K562 (cell line): ENCODE measurements around the gene PIK3R5. TPM values are rescaled to one million over a fixed set of nuclear protein-coding genes. Genes with fewer than 3 reads are reported as not detected.
"Not testable (repeated sequence)": the region's sequence is repeated elsewhere in the genome, so short reads cannot be mapped to it uniquely, and the experiment has no call there.

ENCODE experiments used
- ATAC-seq: fragments of 200-7000 bp; cut with Tn5 transposase; 3 replicates; pipeline ENCODE4 v1.9.1; 2020; ENCODE audit warnings: moderate library complexity
- BruUV-seq: library from RNA; stranded (reverse); fragments of 400-500 nt; replicated peaks from 2 replicates; lab custom pipeline; 2021; lab: Mats Ljungman, UMichigan
- CTCF ChIA-PET: fragments of 300-600 bp; formaldehyde crosslinking; extraction: SDS; loops from one replicate; lab custom pipeline; 2021; ENCODE audit warnings: low intra/inter-chr PET ratio; lab: Yijun Ruan, JAX
- POLR2A ChIA-PET: fragments of 300-600, 350-650 bp; sonication (Branson Sonifier 250); formaldehyde crosslinking; extraction: SDS; loops from one replicate; lab custom pipeline; 2021; ENCODE audit warnings: antibody characterized with exemption, inconsistent platforms; lab: Yijun Ruan, JAX
- DNase-seq, 4 experiments: peaks; one replicate each; pipeline versions ENCODE4 v3.0.0 to v3.0.0-alpha.2; 2011 to 2018; ENCODE audit warnings: low spot score in 3 of 4, mixed read lengths in 3 of 4; ENCODE audit errors: extremely low read depth in 1 of 4
- FAIRE-seq: peaks from 2 replicates; lab custom pipeline; 2011; peaks lifted over from hg19 to GRCh38; lab: Jason Lieb, UNC
- H2AFZ ChIP-seq: 2 replicates; pipeline ENCODE4 v1.6.0; 2011; ENCODE audit warnings: low read depth, low read length, control low read depth, inconsistent platforms
- H3K27ac ChIP-seq: fragments of 200-600 bp; 3 replicates; pipeline ENCODE4 v1.8.0; 2011; ENCODE audit warnings: low read depth, mild to moderate bottlenecking, control low read depth, inconsistent platforms, low read length, moderate library complexity, mixed read lengths; ENCODE audit errors: extremely low read depth
- H3K27me3 ChIP-seq, 2 experiments: fragments of 300-600 bp in 1 of 2; 2 replicates in 1 of 2; 3 replicates in 1 of 2; pipeline versions ENCODE4 v1.6.0 to v1.8.0; 2011; ENCODE audit warnings: inconsistent platforms in 2 of 2, low read length in 2 of 2, mild to moderate bottlenecking in 1 of 2, mixed read lengths in 1 of 2, moderate library complexity in 1 of 2; ENCODE audit not compliant: control insufficient read depth in 2 of 2, insufficient read depth in 2 of 2
- H3K36me3 ChIP-seq: fragments of 300-600 bp; 3 replicates; pipeline ENCODE4 v1.8.0; 2011; ENCODE audit warnings: mild to moderate bottlenecking, low read length, inconsistent platforms; ENCODE audit not compliant: control insufficient read depth, insufficient read depth
- H3K4me1 ChIP-seq, 2 experiments: fragments of 200-600 bp in 1 of 2; replicated peaks in 1 of 2; 2 replicates in 1 of 2; 3 replicates in 1 of 2; pipeline versions ENCODE4 v1.5.1 to v1.8.0; 2011; ENCODE audit warnings: inconsistent platforms in 2 of 2, low read length in 2 of 2, mild to moderate bottlenecking in 1 of 2, mixed read lengths in 1 of 2, moderate library complexity in 1 of 2; ENCODE audit not compliant: control insufficient read depth in 2 of 2, insufficient read depth in 2 of 2
- H3K4me2 ChIP-seq: 2 replicates; pipeline ENCODE4 v1.6.1; 2011; ENCODE audit warnings: low read length, control low read depth, inconsistent platforms, mixed read lengths; ENCODE audit not compliant: insufficient read depth
- H3K4me3 ChIP-seq: fragments of 200-600 bp; sonication (generic), shearing (Covaris generic); 2 replicates; pipeline ENCODE4 v1.5.1; 2016; ENCODE audit warnings: control low read depth, inconsistent platforms
- H3K79me2 ChIP-seq: fragments of 200-600 bp; 3 replicates; pipeline ENCODE4 v1.8.0; 2011; ENCODE audit warnings: low read length, inconsistent platforms; ENCODE audit not compliant: control insufficient read depth, insufficient read depth
- H3K9ac ChIP-seq, 2 experiments: 2 replicates each; pipeline versions ENCODE4 v1.6.0 to v1.6.1; 2011; ENCODE audit warnings: low read depth in 2 of 2, low read length in 2 of 2, control low read depth in 1 of 2, inconsistent platforms in 1 of 2, mild to moderate bottlenecking in 1 of 2, mixed read lengths in 1 of 2; ENCODE audit not compliant: insufficient read depth in 1 of 2
- H3K9me1 ChIP-seq: one replicate; pipeline ENCODE4 v1.6.0; 2011; ENCODE audit warnings: inconsistent platforms, mild to moderate bottlenecking, low read length, moderate library complexity; ENCODE audit not compliant: control insufficient read depth, insufficient read depth
- H3K9me3 ChIP-seq: replicated peaks from 2 replicates; pipeline ENCODE4 v1.5.1; 2011; ENCODE audit warnings: low read depth, low read length, inconsistent platforms; ENCODE audit not compliant: control insufficient read depth, insufficient read depth
- H4K20me1 ChIP-seq: replicated peaks from 2 replicates; pipeline ENCODE4 v1.6.1; 2011; ENCODE audit warnings: low read length, inconsistent platforms, mixed read lengths; ENCODE audit not compliant: control insufficient read depth, insufficient read depth
- BDP1 ChIP-seq: IDR thresholded peaks from 3 replicates; pipeline ENCODE4 v1.6.1; 2011; ENCODE audit not compliant: insufficient read length, insufficient read depth
- MAFG ChIP-seq: fragments of 450-650 bp; conservative IDR thresholded peaks from 2 replicates; pipeline ENCODE4 v1.6.1; 2016; ENCODE audit warnings: missing genetic modification characterization, missing compliant biosample characterization
- MXI1 ChIP-seq: IDR thresholded peaks from 2 replicates; pipeline ENCODE4 v1.6.1; 2011; ENCODE audit warnings: low read depth, mild to moderate bottlenecking, improper control_type of control experiment, low read length
- NCOA2 ChIP-seq, 2 experiments: fragments of 450-650 bp; IDR thresholded peaks; 2 replicates each; pipeline ENCODE4 v1.6.1; 2018; ENCODE audit warnings: mild to moderate bottlenecking in 2 of 2, moderate library complexity in 1 of 2; ENCODE audit not compliant: partially characterized antibody in 2 of 2
- PHF20 ChIP-seq: fragments of 450-650 bp; IDR thresholded peaks from 2 replicates; pipeline ENCODE4 v1.6.1; 2018; ENCODE audit not compliant: partially characterized antibody
- PHF8 ChIP-seq: fragments of 200-600 bp; sonication (generic); IDR thresholded peaks from 2 replicates; pipeline ENCODE4 v1.6.1; 2012; ENCODE audit warnings: mixed run types, mild to moderate bottlenecking, inconsistent platforms, low read length, moderate library complexity, borderline replicate concordance
- PML ChIP-seq: IDR thresholded peaks from 2 replicates; pipeline ENCODE4 v1.6.1; 2012; ENCODE audit warnings: low read length, inconsistent platforms
- SLC30A9 ChIP-seq: fragments of 250-450 bp; sonication (Bioruptor Pico); IDR thresholded peaks from 2 replicates; pipeline ENCODE4 v1.8.0; 2022; ENCODE audit warnings: mild to moderate bottlenecking, moderate library complexity
- TBP ChIP-seq: optimal IDR thresholded peaks from 2 replicates; pipeline ENCODE3; 2011; ENCODE audit warnings: low read depth, low read length, improper control_type of control experiment
- TEAD1 ChIP-seq, 2 experiments: fragments of 450-650 bp in 1 of 2; sonication (generic) in 1 of 2; formaldehyde crosslinking; IDR thresholded peaks; 2 replicates each; pipeline versions ENCODE4 v1.4.0 to v1.8.0; 2020 to 2022; ENCODE audit warnings: mild to moderate bottlenecking in 2 of 2, missing genetic modification reagents in 1 of 2
- TEAD4 ChIP-seq, 2 experiments: sonication (generic) in 1 of 2; formaldehyde crosslinking in 1 of 2; IDR thresholded peaks; 2 replicates each; pipeline versions ENCODE4 v1.6.1 to v1.8.0; 2012 to 2022; ENCODE audit warnings: borderline replicate concordance in 1 of 2, inconsistent platforms in 1 of 2, low read length in 1 of 2, mild to moderate bottlenecking in 1 of 2, missing genetic modification reagents in 1 of 2
- TRIM28 ChIP-seq: fragments of 450-650 bp; IDR thresholded peaks from 2 replicates; pipeline ENCODE4 v1.6.1; 2017
- ZNF316 ChIP-seq: fragments of 450-650 bp; IDR thresholded peaks from 2 replicates; pipeline ENCODE4 v1.6.1; 2016
- ZNF57 ChIP-seq: fragments of 450-650 bp; formaldehyde crosslinking; IDR thresholded peaks from 2 replicates; pipeline ENCODE4 v1.4.0; 2020; ENCODE audit warnings: mild to moderate bottlenecking, moderate library complexity
- WGBS: fragments of 100-300 bp; shearing (Covaris generic); methylation state at CpG from one replicate; pipeline ENCODE4 v1.1.6; 2016; ENCODE audit warnings: low coverage, mixed read lengths; ENCODE audit not compliant: insufficient coverage; ENCODE audit errors: missing lambda C conversion rate; 5-methylcytosine and 5-hydroxymethylcytosine counted together
- in situ Hi-C: fragments of 300-500 bp; cut with MboI; formaldehyde crosslinking; loops from 4 replicates; pipeline ENCODE4 v1.15.0; 2018; ENCODE audit warnings: inconsistent platforms, mixed read lengths
- intact Hi-C: fragments of 100-400 bp; cut with micrococcal nuclease; formaldehyde crosslinking; loops from 2 replicates; pipeline ENCODE4 v1.14.2; 2022
- polyA plus RNA-seq, 8 experiments: library from polyadenylated mRNA; depleted of rRNA in 4 of 8; stranded (reverse) in 5 of 8; unstranded in 3 of 8; fragments of >200 nt; fragmentation: Nextera tagmentation in 2 of 8; fragmentation: Illumina TruSeq in 1 of 8; extraction: Ambion mirVana in 2 of 8; extraction: Trizol in 1 of 8; gene quantifications; 2 replicates each; pipeline versions ENCODE4 v1.2.1 to v1.2.3, GENCODE V29; 2011 to 2014; ENCODE audit warnings: inconsistent platforms in 1 of 8, missing spikeins in 1 of 8
- total RNA-seq, 7 experiments: library from RNA; depleted of rRNA in 6 of 7; stranded (reverse); fragments of >200 nt in 6 of 7; fragmentation: Illumina TruSeq in 2 of 7; extraction: Trizol in 2 of 7; gene quantifications; 2 replicates each; pipeline versions ENCODE4 v1.2.1 to v1.2.3, GENCODE V29; 2011 to 2021; ENCODE audit warnings: low replicate concordance in 1 of 7
- TF ChIP-seq, protein P1 (sequence below): fragments of 250-450 bp; sonication (Bioruptor Pico); IDR thresholded peaks from 2 replicates; pipeline ENCODE4 v1.5.0; 2022; ENCODE audit warnings: mild to moderate bottlenecking

PIK3R5 gene
- total and polyA plus RNA-seq, 9 of the 15 experiments (the other 6 are each of a cell fraction or from before 2014, with no cell fraction given) = 0.01 to 0.38 TPM; not detected in 7

DNA sequence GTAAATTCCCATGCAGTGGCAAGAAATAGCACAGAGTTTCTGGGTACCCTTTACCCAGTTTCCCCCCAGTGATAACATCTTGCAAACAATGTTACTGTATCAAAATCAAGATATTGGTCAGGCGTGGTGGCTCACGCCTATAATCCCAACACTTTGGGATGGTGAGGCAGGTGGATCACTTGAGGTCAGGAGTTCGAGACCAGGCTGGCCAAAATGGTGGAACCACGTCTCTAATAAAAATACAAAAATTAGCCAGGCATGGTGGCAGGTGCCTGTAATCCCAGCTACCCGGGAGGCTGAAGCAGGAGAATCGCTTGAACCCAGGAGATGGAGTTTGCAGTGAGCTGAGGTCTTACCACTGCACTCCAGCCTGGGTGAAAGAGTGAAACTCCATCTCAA, 109.3 kb downstream of the PIK3R5 start:
- WGBS = 0% methylated on average over 6 of the region's 6 CpGs
- intact Hi-C loops, H3K4me2 ChIP-seq, H3K9me3 ChIP-seq, H3K4me3 ChIP-seq, in situ Hi-C loops, H4K20me1 ChIP-seq, ATAC-seq, H2AFZ ChIP-seq, H3K9ac ChIP-seq, FAIRE-seq, H3K9me1 ChIP-seq, CTCF ChIA-PET, POLR2A ChIA-PET, H3K36me3 ChIP-seq, H3K27ac ChIP-seq, BruUV-seq, DNase-seq, H3K27me3 ChIP-seq, H3K79me2 ChIP-seq: not testable (repeated sequence)
- H3K4me1 ChIP-seq = peaks cover 0 to 10% of the 10 kb centered on the region in 2 experiments; a peak in 2 of 5 replicates

DNA sequence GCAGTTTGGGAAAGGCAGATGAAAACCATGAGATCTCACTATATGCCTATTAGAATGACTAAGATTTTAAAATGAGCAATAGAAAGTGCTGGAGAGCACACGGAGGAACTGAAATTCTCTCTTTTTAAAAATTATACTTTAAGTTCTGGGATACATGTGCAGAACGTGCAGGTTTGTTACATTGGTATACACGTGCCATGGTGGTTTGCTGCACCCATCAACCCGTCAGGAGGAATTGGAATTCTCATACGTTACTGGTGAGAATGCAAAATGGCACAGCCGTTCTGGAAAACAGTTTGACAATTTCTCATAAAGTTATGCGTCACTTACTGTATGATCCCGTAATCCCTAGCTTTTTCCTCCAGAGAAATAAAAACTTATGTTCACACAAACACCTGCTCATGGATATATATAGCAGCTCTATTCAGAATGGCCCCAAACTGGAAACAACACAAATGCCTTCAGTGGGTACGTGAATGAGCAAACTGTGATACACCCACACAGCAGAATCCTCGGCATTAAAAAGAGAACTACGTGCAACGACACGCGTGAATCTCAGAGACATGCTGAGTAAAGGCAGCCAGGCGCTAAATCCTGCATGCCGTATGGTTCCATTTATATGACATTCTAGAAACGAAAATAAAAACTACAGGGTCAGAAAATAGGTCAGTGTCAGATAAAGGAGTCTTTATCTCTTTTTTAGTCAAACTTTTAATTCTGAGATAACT, 109.9 kb downstream of the PIK3R5 start:
- BruUV-seq = no TSS peak
- Histone ChIP-seq H3K9me1 (no peaks in the 10 kb centered on the region), H3K4me2 (no peak overlapping the region), H3K9me3 (no peaks in the 10 kb centered on the region), H3K27me3 (peaks cover 0 to 5% of the 10 kb centered on the region in 2 experiments; a peak in 1 of 5 replicates), H3K27ac (no peak overlapping the region), H4K20me1 (no peaks in the 10 kb centered on the region), H3K9ac (no peak overlapping the region), H3K36me3 (no peaks in the 10 kb centered on the region), H3K4me3 (no peak overlapping the region), H3K79me2 (no peaks in the 10 kb centered on the region), H2AFZ (no peak overlapping the region), H3K4me1 (peaks cover 0 to 10% of the 10 kb centered on the region in 2 experiments; a peak in 2 of 5 replicates)
- ChIA-PET POLR2A (no interaction called here), CTCF (no interaction called here)
- intact Hi-C loops (no loop called here), in situ Hi-C loops (no loop called here)
- FAIRE-seq (no peak), DNase-seq (no peak), ATAC-seq (no peak)
- 11% methylated on average over 16 of the region's 17 CpGs for WGBS
- no peak for TF ChIP-seq ZNF316
- no peak for TF ChIP-seq MAFG (tag)
- TF ChIP-seq TEAD4 (IDR thresholded peaks at IDR 0.05; ENCODE audit: low read length) = no peak
- no peak for TF ChIP-seq TEAD4 (CRISPR knock-in tag; IDR thresholded peaks at IDR 0.05; ENCODE audit: borderline replicate concordance)
- no peak for TF ChIP-seq PML
- TF ChIP-seq, protein P1, sequence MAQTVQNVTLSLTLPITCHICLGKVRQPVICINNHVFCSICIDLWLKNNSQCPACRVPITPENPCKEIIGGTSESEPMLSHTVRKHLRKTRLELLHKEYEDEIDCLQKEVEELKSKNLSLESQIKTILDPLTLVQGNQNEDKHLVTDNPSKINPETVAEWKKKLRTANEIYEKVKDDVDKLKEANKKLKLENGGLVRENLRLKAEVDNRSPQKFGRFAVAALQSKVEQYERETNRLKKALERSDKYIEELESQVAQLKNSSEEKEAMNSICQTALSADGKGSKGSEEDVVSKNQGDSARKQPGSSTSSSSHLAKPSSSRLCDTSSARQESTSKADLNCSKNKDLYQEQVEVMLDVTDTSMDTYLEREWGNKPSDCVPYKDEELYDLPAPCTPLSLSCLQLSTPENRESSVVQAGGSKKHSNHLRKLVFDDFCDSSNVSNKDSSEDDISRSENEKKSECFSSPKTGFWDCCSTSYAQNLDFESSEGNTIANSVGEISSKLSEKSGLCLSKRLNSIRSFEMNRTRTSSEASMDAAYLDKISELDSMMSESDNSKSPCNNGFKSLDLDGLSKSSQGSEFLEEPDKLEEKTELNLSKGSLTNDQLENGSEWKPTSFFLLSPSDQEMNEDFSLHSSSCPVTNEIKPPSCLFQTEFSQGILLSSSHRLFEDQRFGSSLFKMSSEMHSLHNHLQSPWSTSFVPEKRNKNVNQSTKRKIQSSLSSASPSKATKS (CRISPR knock-in tag) = no peak
- no peak for TF ChIP-seq TBP
- no peak for TF ChIP-seq TRIM28
- TF ChIP-seq MXI1 = no peak
- no peak for TF ChIP-seq ZNF57 (CRISPR knock-in tag)
- no peak for TF ChIP-seq SLC30A9 (CRISPR knock-in tag)
- no peak for TF ChIP-seq PHF8
- no peak for TF ChIP-seq TEAD1 (CRISPR knock-in tag; IDR thresholded peaks at IDR 0.05)
- no peak for TF ChIP-seq PHF20
- TF ChIP-seq BDP1 = no peak
- TF ChIP-seq NCOA2 (IDR thresholded peaks at IDR 0.05; ENCODE audit: partially characterized antibody in 2 of 2) = no peak
